ENCODE results near the gene MET.
"Not testable (repeated sequence)": the region's sequence is repeated elsewhere in the genome, so short reads cannot be mapped to it uniquely, and the experiment has no call there.

Gene MET

GRCh38 chr7:116812860-116813259, 140.9 kb downstream of the MET start:
- no peak for DNase-seq

DNA sequence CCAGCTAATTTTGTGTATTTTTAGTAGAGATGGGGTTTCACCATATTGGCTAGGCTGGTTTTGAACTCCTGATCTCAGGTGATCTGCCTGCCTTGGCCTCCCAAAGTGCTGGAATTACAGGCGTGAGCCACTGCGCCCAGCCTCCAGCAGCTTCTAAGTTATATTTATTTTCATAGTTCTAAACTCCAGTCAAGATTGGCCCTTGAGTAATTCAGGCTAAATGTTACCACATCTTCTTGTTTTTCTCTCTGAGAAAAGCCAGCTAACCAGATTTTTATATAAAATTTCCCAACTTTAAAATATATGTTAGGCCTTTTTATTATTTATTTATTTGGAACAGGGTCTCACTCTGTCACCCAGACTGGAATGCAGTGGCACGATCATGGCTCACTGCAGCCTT, 141.4 kb downstream of the MET start:
- DNase-seq = not testable (repeated sequence)

GRCh38 chr7:116815041-116815440, 143.0 kb downstream of the MET start:
- no peak for DNase-seq

- no peak for DNase-seq
Observed at GRCh38 chr7:116820149-116820548, 148.2 kb downstream of the MET start.

GRCh38 chr7:116821647-116822046, 149.7 kb downstream of the MET start:
- not testable (repeated sequence) for DNase-seq

DNA sequence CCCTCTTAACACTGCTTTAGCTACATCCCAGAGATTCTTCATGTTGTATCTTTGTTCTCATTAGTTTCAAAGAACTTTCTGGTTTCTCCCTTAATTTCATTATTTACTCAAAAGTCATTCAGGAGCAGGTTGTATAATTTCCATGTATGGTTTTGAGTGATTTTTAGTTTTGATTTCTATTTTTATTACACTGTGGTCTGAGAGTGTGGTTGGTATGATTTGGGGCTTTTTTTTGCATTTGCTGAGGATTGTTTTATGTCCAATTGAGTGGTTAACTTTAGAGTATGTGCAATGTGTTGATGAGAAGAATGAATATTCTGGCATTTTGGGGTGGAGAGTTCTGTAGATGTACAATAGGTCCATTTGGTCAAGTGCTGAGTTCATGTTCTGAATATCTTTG, 152.5 kb downstream of the MET start:
- no peak for DNase-seq

- no peak for DNase-seq
Observed at GRCh38 chr7:116828281-116828680, 156.3 kb downstream of the MET start.

DNA sequence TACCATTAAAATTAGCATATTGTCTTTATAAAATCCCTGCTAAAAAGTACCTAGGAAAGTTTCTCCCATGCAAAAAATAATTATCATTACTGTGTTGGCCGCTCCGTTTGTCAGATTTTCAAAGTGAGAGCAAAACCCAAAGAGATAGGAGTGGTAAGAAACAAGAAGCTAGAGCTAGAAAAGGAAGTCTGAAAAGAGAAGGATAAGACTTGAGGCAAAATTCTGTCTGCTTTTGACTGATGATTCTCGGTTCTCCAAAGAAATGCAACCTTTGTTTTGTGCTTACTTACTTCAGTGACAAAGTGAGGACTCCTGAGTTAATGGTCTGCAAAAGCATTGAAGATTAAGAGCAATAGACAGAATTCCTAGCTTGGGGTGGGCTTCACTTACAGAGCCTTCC, 157.0 kb downstream of the MET start:
- DNase-seq = no peak

GRCh38 chr7:116829493-116829892, 157.5 kb downstream of the MET start:
- DNase-seq = no peak

DNA sequence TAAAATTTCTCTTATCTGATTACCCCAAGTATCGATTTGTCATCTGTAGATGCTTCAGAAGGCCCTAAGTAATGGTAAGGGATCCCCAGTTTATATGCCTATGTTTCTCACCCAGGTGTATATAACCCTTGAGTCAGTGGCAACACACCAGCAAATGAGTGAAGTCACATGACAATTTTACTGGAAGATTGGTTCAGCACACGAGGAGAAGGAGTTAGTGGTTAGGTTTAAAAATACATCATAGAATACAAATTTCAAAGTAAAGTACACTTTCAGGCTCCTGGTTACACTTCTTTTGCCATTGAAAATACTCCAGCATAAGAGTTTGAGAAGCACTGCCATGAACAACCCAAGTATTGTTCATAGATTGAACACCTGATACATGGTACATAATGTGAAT, 160.7 kb downstream of the MET start:
- no peak for DNase-seq

DNA sequence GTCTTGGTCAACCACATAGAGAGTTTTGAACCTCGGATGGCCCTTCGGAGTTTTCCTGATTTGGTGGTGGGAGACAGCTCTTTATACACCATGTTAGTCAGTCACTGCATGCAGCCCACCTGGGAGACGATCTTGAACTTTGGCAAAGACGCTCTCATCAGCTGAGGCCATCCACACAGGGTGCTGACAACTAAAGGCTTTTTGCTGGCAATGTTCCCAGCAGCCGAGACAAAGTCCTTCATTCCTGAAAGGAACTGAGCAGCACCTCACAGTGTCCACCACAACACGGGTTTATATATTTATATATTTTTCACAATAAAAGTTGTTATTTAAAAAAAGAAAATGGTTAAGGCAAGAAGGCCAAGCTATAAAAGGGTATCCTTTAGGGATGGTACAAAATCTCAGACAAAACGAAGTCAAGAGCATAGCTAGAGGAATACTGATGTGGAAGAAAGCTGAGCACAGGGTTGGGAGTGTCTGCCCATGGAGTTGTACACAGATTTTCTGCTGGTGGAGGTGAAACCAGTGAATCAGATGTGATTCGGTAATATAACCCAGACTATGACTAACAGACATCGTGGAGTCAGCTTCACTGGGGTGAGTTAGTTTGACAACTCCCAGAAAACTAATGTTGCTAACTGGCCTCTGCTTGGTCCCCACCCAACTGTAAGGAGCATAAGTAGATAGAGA, 163.0 kb downstream of the MET start:
- no peak for DNase-seq

DNA sequence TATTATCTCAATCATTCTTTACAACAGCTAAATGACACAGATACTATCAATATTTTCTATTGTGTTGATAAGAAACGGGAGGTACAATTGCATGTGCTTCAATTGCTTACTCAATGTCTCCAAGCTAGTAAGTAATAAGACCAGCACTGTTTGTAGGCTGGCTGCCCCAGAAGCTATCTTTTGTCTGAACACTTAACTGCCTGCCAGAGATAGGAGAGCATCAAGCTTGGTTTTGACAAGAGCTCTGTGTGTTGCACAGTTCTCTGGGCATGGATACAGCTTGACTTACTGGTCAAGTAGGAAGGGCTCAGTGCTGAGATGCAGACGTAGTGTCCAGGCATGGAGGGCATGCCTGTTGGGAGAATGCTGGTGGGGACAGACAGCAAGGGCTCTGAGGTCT, 164.1 kb downstream of the MET start:
- no peak for DNase-seq

DNA sequence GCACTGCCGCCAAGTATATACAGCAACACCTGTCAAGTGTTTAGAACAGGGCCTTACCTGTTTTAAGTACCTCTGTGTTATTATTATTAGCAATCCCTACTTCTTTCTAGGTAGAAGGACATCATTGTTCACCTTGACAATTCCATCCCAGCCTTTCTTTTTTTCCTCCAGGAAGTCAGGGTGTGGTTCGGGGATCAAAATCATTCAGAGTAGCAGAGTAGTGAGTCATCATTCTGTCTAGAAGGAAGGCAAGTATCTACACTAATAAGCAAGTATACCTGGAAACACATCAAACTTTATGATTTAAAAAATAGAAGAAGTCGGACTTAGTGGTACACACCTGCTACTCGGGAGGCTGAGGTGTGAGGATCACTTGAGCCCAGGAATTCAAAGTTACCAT, 164.9 kb downstream of the MET start:
- no peak for DNase-seq

DNA sequence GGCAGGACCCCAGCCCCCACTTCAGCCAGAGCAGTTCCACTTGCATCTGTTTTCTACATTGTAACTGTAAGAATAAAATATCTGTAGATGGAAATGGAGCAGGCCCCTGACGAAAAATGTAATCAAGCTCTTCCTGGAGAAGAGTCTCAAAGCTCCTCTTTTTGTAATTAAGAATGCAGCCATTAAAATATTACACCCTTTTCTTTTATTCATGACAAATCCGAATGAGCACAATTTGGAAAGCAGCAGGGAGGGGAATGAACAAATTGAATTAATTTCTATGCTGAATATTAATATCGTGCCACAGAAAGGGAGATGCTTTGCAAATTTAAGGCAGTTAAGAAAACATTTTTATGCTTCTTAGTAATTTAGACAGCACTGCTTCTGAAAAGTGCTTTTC, 165.6 kb downstream of the MET start:
- DNase-seq = no peak

GRCh38 chr7:116840256-116840655, 168.3 kb downstream of the MET start:
- no peak for DNase-seq

DNA sequence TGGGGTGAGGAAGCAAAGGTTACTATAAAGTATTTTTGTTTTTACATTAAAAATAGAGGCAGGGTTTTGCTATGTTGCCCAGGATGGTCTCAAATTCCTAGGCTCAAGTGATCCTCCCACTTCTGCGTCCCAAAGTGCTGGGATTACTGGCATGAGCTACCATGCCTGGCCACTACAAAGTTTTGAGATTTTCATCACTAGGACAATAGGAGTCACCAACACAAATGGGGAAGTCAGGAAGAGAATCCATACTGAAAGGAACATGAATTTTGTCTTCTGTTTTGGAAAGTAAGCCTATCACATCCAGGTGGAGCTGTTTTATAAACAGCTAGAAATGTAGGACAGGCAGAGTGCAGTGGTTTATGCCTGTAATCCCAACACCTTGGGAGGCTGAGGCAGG, 170.4 kb downstream of the MET start:
- DNase-seq = no peak

DNA sequence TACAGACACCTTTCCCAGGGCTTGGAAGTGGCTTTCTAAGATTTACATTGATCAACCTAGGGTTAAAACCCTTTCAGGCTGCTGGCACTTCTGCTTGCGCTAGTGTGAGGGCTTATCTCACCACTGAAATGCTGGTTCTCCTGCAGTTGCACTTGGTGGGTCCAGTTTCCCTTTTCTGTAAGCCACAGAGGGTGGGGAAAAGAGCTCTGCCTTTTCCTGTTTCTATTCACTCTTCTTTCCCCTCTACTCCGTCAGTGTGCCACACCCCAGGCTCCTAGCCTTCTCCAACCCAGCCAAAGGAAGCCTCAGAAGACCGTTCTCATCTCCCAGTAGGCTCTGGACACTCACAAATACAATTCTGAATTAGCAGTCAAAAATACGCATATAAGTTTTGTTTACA, 171.4 kb downstream of the MET start:
- no peak for DNase-seq
